Measurements from ENCODE around the gene TACSTD2.

- TF ChIP-seq CTCF (IDR thresholded peaks at IDR 0.05) (no peak), POLR2AphosphoS5 (IDR thresholded peaks at IDR 0.05) (no peak), POLR2A (IDR thresholded peaks at IDR 0.05) (no peak)
These were observed 44.3 kb upstream of the TACSTD2 start for GRCh38 chr1:58621391-58621790.

All from transverse colon (tissue), 4 donors.